Ovary (tissue), 9 donors: ENCODE measurements around the gene GRIN3B. TPM values are rescaled to one million over a fixed set of nuclear protein-coding genes. Genes with fewer than 3 reads are reported as not detected.

Experiments used
- DNase-seq, 5 donors: peaks; one replicate each; pipeline ENCODE4 v3.0.0-alpha.2; 2019 to 2020
- H3K27ac ChIP-seq, 2 donors: fragments of 200-600 bp; one replicate each; pipeline versions ENCODE4 v1.5.1 to v1.8.0; 2019 to 2022
- H3K27me3 ChIP-seq: fragments of 200-600 bp; one replicate; pipeline ENCODE4 v1.8.0; 2022
- H3K36me3 ChIP-seq: fragments of 200-600 bp; sonication (generic); one replicate; pipeline ENCODE4 v1.5.1; 2019
- H3K4me1 ChIP-seq: one replicate; pipeline ENCODE4 v1.8.1; 2013; ENCODE audit warnings: mild to moderate bottlenecking, moderate library complexity; ENCODE audit not compliant: insufficient read depth
- H3K4me3 ChIP-seq: fragments of 200-600 bp; sonication (generic); one replicate; pipeline ENCODE4 v1.5.1; 2017
- H3K9me3 ChIP-seq, 2 donors: fragments of 200-600 bp in 1 of 2; sonication (generic) in 1 of 2; one replicate each; pipeline versions ENCODE4 v1.5.1 to v1.8.1; 2013 to 2019; ENCODE audit warnings: mild to moderate bottlenecking in 1 of 2, moderate library complexity in 1 of 2
- EP300 ChIP-seq: sonication (generic); formaldehyde crosslinking; IDR thresholded peaks from one replicate; pipeline ENCODE4 v1.6.1; 2017; ENCODE audit warnings: antibody characterized with exemption
- POLR2A ChIP-seq: fragments of 450-650 bp; IDR thresholded peaks from one replicate; pipeline ENCODE4 v1.6.1; 2017; ENCODE audit warnings: antibody characterized with exemption, mild to moderate bottlenecking, moderate library complexity
- WGBS, 3 donors: extraction: QIAGEN DNeasy Blood & Tissue Kit in 1 of 3; methylation state at CpG; one replicate each; pipeline versions ENCODE4 v1.1.5 to v1.1.7; 2013 to 2017; 5-methylcytosine and 5-hydroxymethylcytosine counted together
- intact Hi-C, 4 donors: fragments of 100-400 bp; cut with DNase I; formaldehyde crosslinking; loops; one replicate each; pipeline versions ENCODE4 v1.11.0 to v1.15.1; 2022 to 2023
- polyA plus RNA-seq, 2 donors: library from polyadenylated mRNA; stranded (reverse); fragments of 200-250 nt in 1 of 2; fragments of 350-450 nt in 1 of 2; fragmentation: Illumina TruSeq in 1 of 2; extraction: RNeasy Lipid Tissue Mini Kit (QIAGEN cat#74804) in 1 of 2; gene quantifications; one replicate each; pipeline ENCODE4 v1.2.3, GENCODE V29; 2013 to 2014
- total RNA-seq, 7 donors: library from RNA; depleted of rRNA in 2 of 7; stranded (reverse); fragments of >200 nt in 2 of 7; fragmentation: NEBNext Ultra II Directional in 3 of 7; extraction: Animal tissue kit (Norgen Biotek cat#: 25700) in 3 of 7; gene quantifications; one replicate each; pipeline versions ENCODE4 v1.1.0 to v1.2.4, GENCODE V29; 2016 to 2023
- TF ChIP-seq, protein P1 (sequence below), 3 donors: fragments of 450-650 bp in 2 of 3; fragments of 200-600 bp in 1 of 3; IDR thresholded peaks; one replicate each; pipeline versions ENCODE4 v1.5.1 to v1.8.0; 2016 to 2022; ENCODE audit warnings: antibody characterized with exemption in 3 of 3, mild to moderate bottlenecking in 1 of 3
- donor health status: DM: no; HTN: no; CAD: no; lungs with moderate emphysema.
- donor health status: DM: no; HTN: no; CAD: no.
- donor health status: Bipolar disorder and iron deficiency.
- donor health status: DM: yes; HTN: yes; CAD: no.
- donor health status: DM: no; HTN: no; CAD: no.
- donor health status: DM: yes; HTN: yes; CAD: no.

The GRIN3B gene
- total and polyA plus RNA-seq, 9 donors: 0.07 to 7.4 (median 0.28) TPM; not detected in 3

DNA sequence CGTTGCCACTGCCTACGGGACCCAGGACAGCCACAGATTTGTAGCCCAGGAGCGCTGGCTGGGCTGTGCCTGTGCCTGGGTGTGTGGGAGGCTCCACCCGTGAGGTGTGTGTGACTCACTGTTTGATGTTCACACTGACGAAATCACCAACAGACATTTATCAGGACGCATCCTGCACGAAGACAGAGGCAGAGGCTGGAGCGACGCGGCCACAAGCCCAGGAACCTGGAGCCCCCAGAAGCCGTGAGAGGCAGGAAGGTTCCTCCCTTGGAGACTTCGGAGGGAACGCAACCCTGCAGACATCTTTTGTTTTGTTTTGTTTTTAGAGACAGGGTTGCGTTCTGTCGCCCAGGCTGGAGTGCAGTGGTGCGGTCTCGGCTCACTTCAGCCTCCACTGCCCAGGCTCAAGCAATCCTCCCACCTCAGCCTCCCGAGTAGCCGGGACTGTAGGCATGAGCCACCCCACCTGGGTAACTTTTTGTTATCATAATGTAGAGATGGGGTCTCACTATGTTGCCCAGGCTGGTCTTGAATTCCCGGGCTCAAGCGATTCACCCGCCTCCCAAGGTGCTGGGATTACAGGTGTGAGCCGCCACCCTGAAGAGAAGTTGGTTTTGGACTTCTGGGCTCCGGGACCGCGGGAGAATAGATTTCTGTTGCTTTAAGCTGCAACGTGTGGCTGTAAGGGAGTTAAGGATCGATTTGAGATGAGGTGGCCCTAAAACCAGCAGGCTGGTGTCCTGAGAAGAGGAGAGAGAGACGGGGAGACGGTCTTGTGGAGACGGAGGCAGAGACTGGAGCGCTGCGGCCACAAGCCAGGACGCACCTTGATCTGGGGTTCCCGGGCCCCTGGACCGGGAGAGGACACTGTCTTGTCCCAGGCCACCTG is 41.0 kb upstream of the GRIN3B start:
- peak in 1 of 5 donors; percentile 12 for DNase-seq
- H3K36me3 ChIP-seq: no peaks in the 10 kb centered on the region
- H3K27ac ChIP-seq: no peak overlapping the region
- TF ChIP-seq EP300 (no peak), POLR2A (no peak)
- TF ChIP-seq, protein P1, sequence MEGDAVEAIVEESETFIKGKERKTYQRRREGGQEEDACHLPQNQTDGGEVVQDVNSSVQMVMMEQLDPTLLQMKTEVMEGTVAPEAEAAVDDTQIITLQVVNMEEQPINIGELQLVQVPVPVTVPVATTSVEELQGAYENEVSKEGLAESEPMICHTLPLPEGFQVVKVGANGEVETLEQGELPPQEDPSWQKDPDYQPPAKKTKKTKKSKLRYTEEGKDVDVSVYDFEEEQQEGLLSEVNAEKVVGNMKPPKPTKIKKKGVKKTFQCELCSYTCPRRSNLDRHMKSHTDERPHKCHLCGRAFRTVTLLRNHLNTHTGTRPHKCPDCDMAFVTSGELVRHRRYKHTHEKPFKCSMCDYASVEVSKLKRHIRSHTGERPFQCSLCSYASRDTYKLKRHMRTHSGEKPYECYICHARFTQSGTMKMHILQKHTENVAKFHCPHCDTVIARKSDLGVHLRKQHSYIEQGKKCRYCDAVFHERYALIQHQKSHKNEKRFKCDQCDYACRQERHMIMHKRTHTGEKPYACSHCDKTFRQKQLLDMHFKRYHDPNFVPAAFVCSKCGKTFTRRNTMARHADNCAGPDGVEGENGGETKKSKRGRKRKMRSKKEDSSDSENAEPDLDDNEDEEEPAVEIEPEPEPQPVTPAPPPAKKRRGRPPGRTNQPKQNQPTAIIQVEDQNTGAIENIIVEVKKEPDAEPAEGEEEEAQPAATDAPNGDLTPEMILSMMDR (IDR thresholded peaks at IDR 0.05): no peak
- no peaks in the 10 kb centered on the region for H3K4me1 ChIP-seq
- intact Hi-C loops: loop anchor here in 1 of 4 donors (5.0 kb wide), 1 partner anchor 412 kb away; no protein-coding TSS in a partner anchor
- no peaks in the 10 kb centered on the region for H3K9me3 ChIP-seq
- H3K27me3 ChIP-seq: no peaks in the 10 kb centered on the region
- WGBS, 3 donors: 85 to 88% (median 86%) methylated on average over 36 of the region's 36 CpGs
- H3K4me3 ChIP-seq: no peak overlapping the region

DNA sequence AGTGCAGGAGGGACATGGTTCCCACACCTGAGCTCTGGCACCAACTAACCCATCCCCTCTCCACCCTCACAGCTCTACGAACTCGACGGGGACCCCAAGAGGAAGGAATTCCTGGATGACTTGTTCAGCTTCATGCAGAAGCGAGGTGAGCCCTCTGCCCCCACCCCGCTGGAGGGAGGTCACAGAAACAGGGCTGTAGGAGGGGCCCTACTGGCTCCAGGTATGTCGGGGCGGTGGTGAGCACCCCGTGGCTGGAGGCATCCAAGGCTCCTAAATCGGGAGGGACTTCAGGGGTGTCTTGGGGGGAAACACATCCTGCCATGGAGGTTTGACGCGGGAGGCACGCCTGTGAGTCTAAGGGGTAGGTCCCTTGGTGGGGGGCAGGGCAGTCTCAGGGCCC is 40.2 kb upstream of the GRIN3B start:
- Histone ChIP-seq H3K36me3 (no peaks in the 10 kb centered on the region), H3K4me3 (no peak overlapping the region), H3K27me3 (no peaks in the 10 kb centered on the region), H3K9me3 (no peaks in the 10 kb centered on the region), H3K4me1 (no peaks in the 10 kb centered on the region), H3K27ac (no peak overlapping the region)
- WGBS, 3 donors: 63 to 77% (median 70%) methylated on average over 6 to 12 of the region's 12 CpGs
- no peak for DNase-seq
- intact Hi-C loops: no loop called here
- TF ChIP-seq EP300 (no peak), POLR2A (no peak)
- TF ChIP-seq, protein P1 (IDR thresholded peaks at IDR 0.05): no peak

DNA sequence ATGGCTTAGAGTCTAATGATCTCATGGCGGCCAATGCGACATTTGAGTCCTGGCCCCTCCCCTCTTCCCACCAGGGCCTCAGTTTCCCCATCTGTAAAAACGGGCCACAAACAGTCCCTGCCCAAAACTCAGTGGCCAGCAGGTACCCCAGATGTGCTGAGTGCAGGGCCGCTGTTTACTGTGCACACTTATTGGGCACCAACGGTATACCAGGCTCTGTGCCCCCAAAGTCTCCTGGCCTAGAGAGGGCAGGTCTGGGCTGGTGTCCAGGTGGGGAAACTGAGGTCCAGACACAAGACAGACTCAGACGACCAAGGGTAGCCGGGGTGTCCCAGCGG is 39.6 kb upstream of the GRIN3B start:
- TF ChIP-seq EP300 (no peak), POLR2A (no peak)
- TF ChIP-seq, protein P1 (IDR thresholded peaks at IDR 0.05): no peak
- Histone ChIP-seq H3K36me3 (no peaks in the 10 kb centered on the region), H3K27me3 (no peaks in the 10 kb centered on the region), H3K4me3 (no peak overlapping the region), H3K27ac (no peak overlapping the region), H3K4me1 (no peaks in the 10 kb centered on the region), H3K9me3 (no peaks in the 10 kb centered on the region)
- WGBS, 3 donors: 74 to 87% (median 82%) methylated on average over 6 to 8 of the region's 8 CpGs
- peak in 1 of 5 donors; percentile 14 for DNase-seq
- intact Hi-C loops: no loop called here

DNA sequence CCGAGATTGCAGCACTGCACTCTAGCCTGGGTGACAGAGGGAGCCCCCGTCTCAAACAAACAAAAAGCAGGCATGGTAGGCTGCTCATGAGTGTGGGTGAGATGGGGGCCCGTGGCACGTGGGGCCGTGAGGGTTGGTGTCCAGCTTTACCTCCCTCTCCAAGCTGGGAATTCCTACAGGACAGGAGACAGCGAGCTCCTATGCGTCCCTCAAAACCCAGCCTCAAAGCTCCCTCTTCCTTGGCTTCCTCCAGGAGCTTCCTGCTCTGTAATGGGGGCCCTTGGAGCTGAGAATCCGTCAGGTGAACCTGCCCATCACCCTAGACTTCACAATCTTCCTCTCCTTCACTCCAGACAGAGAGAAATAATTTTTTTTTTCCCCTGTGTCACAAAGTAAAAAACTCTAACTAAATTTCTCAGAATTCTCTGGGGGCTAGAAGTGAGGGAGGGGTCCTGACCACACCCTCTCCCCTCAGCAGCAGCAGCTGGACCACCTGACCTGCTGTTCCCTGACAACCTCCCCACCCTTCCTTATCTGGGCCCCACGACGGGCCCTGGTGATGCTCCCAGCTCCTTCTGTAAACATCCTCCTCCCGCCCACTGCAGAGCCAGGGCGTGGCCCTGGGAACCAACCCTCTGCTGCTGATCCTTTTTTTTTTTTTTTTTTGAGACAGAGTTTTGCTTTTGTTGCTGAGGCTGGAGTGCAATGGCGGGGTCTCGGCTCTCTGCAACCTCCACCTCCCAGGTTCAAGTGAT is 38.2 kb upstream of the GRIN3B start:
- intact Hi-C loops: no loop called here
- no peaks in the 10 kb centered on the region for H3K27me3 ChIP-seq
- no peaks in the 10 kb centered on the region for H3K4me1 ChIP-seq
- no peak overlapping the region for H3K27ac ChIP-seq
- TF ChIP-seq EP300 (no peak), POLR2A (no peak)
- TF ChIP-seq, protein P1 (IDR thresholded peaks at IDR 0.05): no peak
- no peak overlapping the region for H3K4me3 ChIP-seq
- H3K36me3 ChIP-seq: no peaks in the 10 kb centered on the region
- H3K9me3 ChIP-seq: no peaks in the 10 kb centered on the region
- 68 to 74% (median 71%) methylated on average over 14 of the region's 14 CpGs for WGBS, 3 donors
- no peak for DNase-seq
